Vagina (tissue), 2 donors: Measurements from ENCODE around the gene HYAL2. TPM values are rescaled to one million over a fixed set of nuclear protein-coding genes. Genes with fewer than 3 reads are reported as not detected.

Experiments used
- DNase-seq, 2 donors: peaks; one replicate each; pipeline ENCODE4 v3.0.0-alpha.2; 2017; ENCODE audit errors: extremely low spot score in 2 of 2
- H3K27ac ChIP-seq: fragments of 200-600 bp; sonication (generic); one replicate; pipeline ENCODE4 v1.5.1; 2019
- H3K27me3 ChIP-seq: fragments of 200-600 bp; sonication (generic); one replicate; pipeline ENCODE4 v1.5.1; 2019
- H3K36me3 ChIP-seq, 2 donors: fragments of 200-600 bp; sonication (generic); one replicate each; pipeline ENCODE4 v1.5.1; 2017 to 2019
- H3K4me1 ChIP-seq: fragments of 200-600 bp; sonication (generic); one replicate; pipeline ENCODE4 v1.5.1; 2019
- H3K4me3 ChIP-seq, 2 donors: fragments of 200-600 bp; sonication (generic); 1 replicate in 1 of 2; 2 replicates in 1 of 2; pipeline ENCODE4 v1.5.1; 2016 to 2019
- H3K9me3 ChIP-seq: fragments of 200-600 bp; sonication (generic); one replicate; pipeline ENCODE4 v1.5.1; 2019
- CTCF ChIP-seq, 3 experiments: fragments of 450-650 bp in 2 of 3; fragments of 200-600 bp in 1 of 3; sonication (generic) in 1 of 3; IDR thresholded peaks; one replicate each; pipeline ENCODE4 v1.5.1; 2017 to 2019; ENCODE audit warnings: antibody characterized with exemption in 3 of 3, mild to moderate bottlenecking in 2 of 3, moderate library complexity in 2 of 3
- POLR2A ChIP-seq, 2 donors: fragments of 450-650 bp; IDR thresholded peaks; one replicate each; pipeline ENCODE4 v1.6.1; 2017; ENCODE audit warnings: antibody characterized with exemption in 2 of 2, mild to moderate bottlenecking in 2 of 2, moderate library complexity in 2 of 2
- POLR2AphosphoS5 ChIP-seq, 2 donors: sonication (generic); formaldehyde crosslinking; IDR thresholded peaks; one replicate each; pipeline ENCODE4 v1.9.0; 2017; ENCODE audit warnings: antibody characterized with exemption in 2 of 2, mild to moderate bottlenecking in 2 of 2, low read depth in 1 of 2; ENCODE audit not compliant: insufficient read depth in 1 of 2
- intact Hi-C: fragments of 100-400 bp; cut with DNase I; formaldehyde crosslinking; loops from one replicate; pipeline ENCODE4 v1.15.1; 2023
- total RNA-seq: library from RNA; depleted of rRNA; stranded (reverse); fragments of >200 nt; gene quantifications from one replicate; pipeline ENCODE4 v1.2.3, GENCODE V29; 2016

The HYAL2 gene
- total RNA-seq, 1 donor from 2014 or later, result 173 TPM

- intact Hi-C loops, result no loop called here
- H3K4me1 ChIP-seq, result peaks cover 82% of the 10 kb centered on the region
- H3K27me3 ChIP-seq, result no peaks in the 10 kb centered on the region
- peak in 1 of 2 donors; percentile 100 for DNase-seq
- no peaks in the 10 kb centered on the region for H3K9me3 ChIP-seq
- H3K4me3 ChIP-seq, result peak overlapping the region; percentile 83 to 92
- peak overlapping the region; percentile 99 for H3K27ac ChIP-seq
- TF ChIP-seq POLR2A (IDR thresholded peaks at IDR 0.05) (peak; percentile 21 to 74), POLR2AphosphoS5 (IDR thresholded peaks at IDR 0.05; ENCODE audit: insufficient read depth in 1 of 2, low read depth in 1 of 2) (peak; percentile 97 to 98), CTCF (IDR thresholded peaks at IDR 0.05) (no peak)
- H3K36me3 ChIP-seq, result no peaks in the 10 kb centered on the region
Observed at GRCh38 chr3:50337175-50337861, 14.8 kb upstream of the HYAL2 start.

DNA sequence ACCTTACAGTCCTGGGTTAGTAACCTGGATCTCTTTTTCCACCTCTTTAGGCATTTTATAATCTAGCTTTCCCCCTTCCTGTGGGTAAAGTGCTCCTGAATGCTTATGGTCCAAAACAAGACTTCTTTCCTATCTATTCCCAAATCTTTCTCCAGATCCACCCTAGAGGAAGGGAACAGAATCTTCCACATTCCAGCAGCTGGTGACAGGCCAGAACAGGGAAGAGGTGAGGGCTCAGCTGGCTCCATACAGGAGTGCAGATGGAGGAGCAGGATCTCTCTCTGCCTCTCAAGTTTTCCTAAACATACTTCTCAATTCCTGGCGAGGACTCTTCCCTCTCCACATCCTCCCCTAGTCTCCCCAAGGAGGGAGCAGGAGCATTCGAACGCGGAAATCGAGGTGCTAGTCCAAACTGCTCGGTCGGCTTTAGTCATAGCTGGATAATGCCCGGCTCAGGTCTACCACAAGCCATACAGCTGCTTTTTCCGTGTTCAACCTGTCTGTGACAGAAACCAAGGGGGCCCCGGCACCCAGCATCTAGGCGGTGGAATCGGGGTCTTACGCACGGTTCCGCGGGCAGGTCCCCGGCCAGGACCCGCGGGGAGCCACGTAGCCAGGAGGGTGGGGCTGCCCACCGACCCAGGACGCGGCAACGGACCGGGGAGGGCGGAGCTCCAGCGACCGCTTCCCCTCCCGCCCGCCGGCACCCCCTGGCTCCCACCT, 14.1 kb upstream of the HYAL2 start:
- peak overlapping the region; percentile 83 to 92 for H3K4me3 ChIP-seq
- TF ChIP-seq POLR2A (IDR thresholded peaks at IDR 0.05) (no peak), POLR2AphosphoS5 (IDR thresholded peaks at IDR 0.05; ENCODE audit: insufficient read depth in 1 of 2, low read depth in 1 of 2) (no peak), CTCF (IDR thresholded peaks at IDR 0.05) (no peak)
- intact Hi-C loops, result no loop called here
- peaks cover 0 to 5% of the 10 kb centered on the region in 2 donors for H3K36me3 ChIP-seq
- H3K27ac ChIP-seq, result peak overlapping the region; percentile 99
- no peak for DNase-seq
- no peaks in the 10 kb centered on the region for H3K9me3 ChIP-seq
- H3K27me3 ChIP-seq, result no peaks in the 10 kb centered on the region
- H3K4me1 ChIP-seq, result peaks cover 80% of the 10 kb centered on the region

GRCh38 chr3:50334339-50335075, 12.0 kb upstream of the HYAL2 start:
- intact Hi-C loops, result no loop called here
- no peak for DNase-seq
- Histone ChIP-seq H3K4me3 (no peak overlapping the region), H3K4me1 (peaks cover 62% of the 10 kb centered on the region), H3K36me3 (peaks cover 0 to 27% of the 10 kb centered on the region in 2 donors), H3K27ac (peak overlapping the region; percentile 66), H3K9me3 (no peaks in the 10 kb centered on the region), H3K27me3 (no peaks in the 10 kb centered on the region)
- TF ChIP-seq POLR2AphosphoS5 (IDR thresholded peaks at IDR 0.05; ENCODE audit: insufficient read depth in 1 of 2, low read depth in 1 of 2), result no peak
- no peak for TF ChIP-seq POLR2A (IDR thresholded peaks at IDR 0.05)
- TF ChIP-seq CTCF (IDR thresholded peaks at IDR 0.05), result no peak

GRCh38 chr3:50333744-50334328, 11.3 kb upstream of the HYAL2 start:
- intact Hi-C loops, result no loop called here
- Histone ChIP-seq H3K4me3 (peak overlapping the region in 1 of 2 donors; percentile 3), H3K27me3 (no peaks in the 10 kb centered on the region), H3K27ac (peak overlapping the region; percentile 66), H3K36me3 (peaks cover 0 to 30% of the 10 kb centered on the region in 2 donors), H3K9me3 (no peaks in the 10 kb centered on the region), H3K4me1 (peaks cover 56% of the 10 kb centered on the region)
- no peak for DNase-seq
- TF ChIP-seq POLR2AphosphoS5 (IDR thresholded peaks at IDR 0.05; ENCODE audit: insufficient read depth in 1 of 2, low read depth in 1 of 2) (peak in 1 of 2 donors; percentile 17), POLR2A (IDR thresholded peaks at IDR 0.05) (no peak)

GRCh38 chr3:50331364-50331907, 8.9 kb upstream of the HYAL2 start:
- Histone ChIP-seq H3K36me3 (peaks cover 0 to 30% of the 10 kb centered on the region in 2 donors), H3K27me3 (no peaks in the 10 kb centered on the region), H3K4me3 (no peak overlapping the region), H3K27ac (no peak overlapping the region), H3K4me1 (peaks cover 55% of the 10 kb centered on the region), H3K9me3 (no peaks in the 10 kb centered on the region)
- no peak for DNase-seq
- TF ChIP-seq POLR2A (IDR thresholded peaks at IDR 0.05) (no peak), POLR2AphosphoS5 (IDR thresholded peaks at IDR 0.05; ENCODE audit: insufficient read depth in 1 of 2, low read depth in 1 of 2) (no peak), CTCF (IDR thresholded peaks at IDR 0.05) (no peak)
- intact Hi-C loops, result no loop called here
